Natural killer cell treated with Interleukin-12 subunit alpha and Interleukin-12 subunit beta and Interleukin-15 and Interleukin-18, amount 100 ng/mL, for 72 hours (primary cell): Measurements from ENCODE around the gene C22orf39. TPM values are rescaled to one million over a fixed set of nuclear protein-coding genes. Genes with fewer than 3 reads are reported as not detected.
A peak's percentile ranks its signal among the peaks of the same experiment; 100 is the strongest.

Experiments used
- ATAC-seq, 2 donors: fragments of 150-1000 bp; cut with Tn5 transposase in 1 of 2; sonication (Bioruptor Pico), chemical (Tn5 transposase) in 1 of 2; 2 replicates each; pipeline ENCODE4 v1.10.0; 2021
- DNase-seq: peaks from one replicate; pipeline ENCODE4 v3.0.0; 2022; ENCODE audit warnings: low spot score
- H3K27ac Mint-ChIP-seq, 2 donors: 1 replicate in 1 of 2; 2 replicates in 1 of 2; pipeline ENCODE4 v1.8.0; 2022; ENCODE audit warnings: mixed read lengths in 2 of 2, mild to moderate bottlenecking in 1 of 2, moderate library complexity in 1 of 2
- H3K27me3 Mint-ChIP-seq, 2 donors: 1 replicate in 1 of 2; 2 replicates in 1 of 2; pipeline ENCODE4 v1.8.0; 2022; ENCODE audit warnings: mixed read lengths in 2 of 2
- H3K36me3 Mint-ChIP-seq: one replicate; pipeline ENCODE4 v1.8.0; 2022; ENCODE audit warnings: mixed read lengths
- H3K4me1 Mint-ChIP-seq, 2 donors: 1 replicate in 1 of 2; 2 replicates in 1 of 2; pipeline ENCODE4 v1.8.0; 2022; ENCODE audit warnings: low read depth in 2 of 2, mixed read lengths in 2 of 2, mild to moderate bottlenecking in 1 of 2
- H3K4me3 Mint-ChIP-seq: one replicate; pipeline ENCODE4 v1.8.0; 2022; ENCODE audit warnings: mixed read lengths
- H3K9me3 Mint-ChIP-seq: 2 replicates; pipeline ENCODE4 v1.8.0; 2022; ENCODE audit warnings: mixed read lengths
- total RNA-seq, 2 donors: library from RNA; stranded (reverse); gene quantifications; one replicate each; pipeline ENCODE4 v1.2.3, GENCODE V29; 2022

The C22orf39 gene
- total RNA-seq, 2 donors from 2014 or later: 27.6 to 36.8 TPM

DNA sequence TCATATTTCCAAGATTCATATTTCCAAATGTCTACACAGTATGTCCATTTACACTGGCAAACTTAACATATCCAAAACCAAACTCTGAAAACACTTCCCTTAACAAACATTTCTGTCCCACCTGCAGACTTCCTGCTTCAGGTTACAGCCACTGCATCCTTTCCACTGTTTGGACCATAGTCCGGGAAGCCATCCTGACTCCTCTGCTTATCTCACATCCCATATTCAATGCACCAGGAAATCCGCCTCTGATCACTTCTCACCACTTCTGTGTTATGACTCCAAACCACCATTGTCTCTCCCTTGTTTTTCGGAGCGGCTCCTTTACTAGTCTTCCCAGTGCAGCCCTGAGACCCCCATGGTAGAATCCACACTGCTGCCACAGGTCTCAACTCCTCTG is 46.0 kb downstream of the C22orf39 start:
- Mint-ChIP-seq H3K27me3 (no peaks in the 10 kb centered on the region), H3K27ac (peak overlapping the region in 1 of 2 donors; percentile 61), H3K4me3 (no peak overlapping the region), H3K4me1 (peaks cover 11 to 22% of the 10 kb centered on the region in 2 donors), H3K36me3 (peaks cover 24% of the 10 kb centered on the region), H3K9me3 (no peaks in the 10 kb centered on the region)
- DNase-seq (no peak), ATAC-seq (no peak)

DNA sequence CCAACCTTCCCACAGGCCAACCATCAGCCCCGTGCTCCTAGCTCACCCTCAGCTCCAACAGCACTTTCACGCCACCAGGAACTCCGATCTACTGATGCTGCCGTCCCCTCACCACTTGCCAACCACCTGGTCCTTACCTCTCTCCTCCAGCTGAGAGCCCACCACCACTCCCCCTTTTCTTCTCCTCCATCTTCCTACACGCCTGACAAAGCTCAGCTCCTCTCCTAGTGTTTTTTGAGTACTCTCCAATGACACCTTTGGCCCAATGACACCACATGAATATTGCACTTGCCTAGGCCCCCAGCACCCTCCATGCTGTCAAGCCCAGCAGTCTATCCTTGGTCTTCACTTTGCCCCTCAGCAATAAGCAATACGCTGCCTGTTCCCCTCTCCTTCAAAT is 46.6 kb downstream of the C22orf39 start:
- H3K27ac Mint-ChIP-seq: peak overlapping the region in 1 of 2 donors; percentile 61
- peaks cover 11 to 21% of the 10 kb centered on the region in 2 donors for H3K4me1 Mint-ChIP-seq
- H3K9me3 Mint-ChIP-seq: no peaks in the 10 kb centered on the region
- no peak for ATAC-seq
- no peak overlapping the region for H3K4me3 Mint-ChIP-seq
- DNase-seq: no peak
- no peaks in the 10 kb centered on the region for H3K27me3 Mint-ChIP-seq
- H3K36me3 Mint-ChIP-seq: peaks cover 24% of the 10 kb centered on the region

DNA sequence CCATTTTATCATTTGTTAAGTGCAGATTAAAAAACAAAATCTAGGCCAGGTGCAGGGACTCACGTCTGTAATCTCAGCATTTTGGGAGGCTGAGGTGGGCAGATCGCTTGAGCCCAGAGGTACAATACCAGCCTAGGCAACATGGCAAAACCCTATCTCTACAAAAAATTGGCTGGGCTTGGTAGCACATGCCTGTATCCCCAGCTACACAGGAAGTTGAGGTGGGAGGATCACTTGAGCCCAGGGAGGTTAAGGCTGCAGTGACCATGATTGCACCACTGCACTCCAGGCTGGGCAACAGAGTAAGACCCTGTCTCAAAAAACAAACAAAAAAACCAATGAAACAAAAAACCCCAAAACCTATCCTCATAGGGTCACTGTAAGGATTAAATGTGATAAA is 48.9 kb downstream of the C22orf39 start:
- no peak for ATAC-seq
- Mint-ChIP-seq H3K4me1 (peaks cover 5 to 21% of the 10 kb centered on the region in 2 donors), H3K9me3 (no peaks in the 10 kb centered on the region), H3K27me3 (no peaks in the 10 kb centered on the region), H3K36me3 (peaks cover 17% of the 10 kb centered on the region), H3K4me3 (no peak overlapping the region), H3K27ac (peak overlapping the region in 1 of 2 donors; percentile 25)
- no peak for DNase-seq

DNA sequence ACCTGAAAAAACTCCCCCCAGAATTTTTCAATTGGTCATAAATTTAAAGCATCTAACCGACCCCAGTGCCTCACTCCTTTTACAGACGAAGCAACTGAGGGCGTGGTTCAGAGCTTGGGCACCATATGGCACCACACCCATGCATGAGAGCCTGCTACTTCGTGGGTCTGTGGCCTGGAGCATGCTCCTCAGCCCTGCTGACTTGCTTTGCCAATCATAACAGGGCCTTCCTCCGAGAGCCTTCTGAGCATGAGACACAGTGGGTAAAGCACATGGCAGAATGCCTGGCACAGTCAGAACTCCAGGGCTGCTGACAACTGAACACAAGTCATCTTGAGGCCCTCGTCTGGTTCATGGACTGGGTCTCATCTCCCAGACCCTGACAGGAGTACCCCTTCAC is 49.3 kb downstream of the C22orf39 start:
- Mint-ChIP-seq H3K4me3 (no peak overlapping the region), H3K9me3 (no peaks in the 10 kb centered on the region), H3K27me3 (no peaks in the 10 kb centered on the region), H3K4me1 (peaks cover 5 to 21% of the 10 kb centered on the region in 2 donors), H3K27ac (no peak overlapping the region), H3K36me3 (peaks cover 17% of the 10 kb centered on the region)
- ATAC-seq: no peak
- DNase-seq: no peak

DNA sequence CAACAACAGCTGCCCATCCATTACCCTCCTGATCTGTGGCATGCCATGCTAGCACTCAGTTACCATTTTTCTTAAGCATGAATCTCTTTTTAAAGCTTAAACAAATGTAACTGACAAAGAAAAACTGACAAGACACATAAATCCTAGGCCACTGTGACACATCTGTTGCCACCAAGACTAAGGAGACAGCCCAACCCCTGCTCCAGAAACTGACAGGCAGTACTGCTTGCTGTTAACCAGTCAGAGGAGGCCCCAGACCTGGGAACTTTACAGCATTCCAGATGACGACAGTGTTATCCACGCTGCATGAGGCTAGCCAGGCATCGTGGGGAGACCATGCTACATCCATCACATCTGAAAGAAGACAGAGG is 49.8 kb downstream of the C22orf39 start:
- Mint-ChIP-seq H3K36me3 (peaks cover 17% of the 10 kb centered on the region), H3K4me3 (no peak overlapping the region), H3K27me3 (no peaks in the 10 kb centered on the region), H3K4me1 (peaks cover 5 to 21% of the 10 kb centered on the region in 2 donors), H3K9me3 (no peaks in the 10 kb centered on the region), H3K27ac (no peak overlapping the region)
- ATAC-seq (no peak), DNase-seq (no peak)

DNA sequence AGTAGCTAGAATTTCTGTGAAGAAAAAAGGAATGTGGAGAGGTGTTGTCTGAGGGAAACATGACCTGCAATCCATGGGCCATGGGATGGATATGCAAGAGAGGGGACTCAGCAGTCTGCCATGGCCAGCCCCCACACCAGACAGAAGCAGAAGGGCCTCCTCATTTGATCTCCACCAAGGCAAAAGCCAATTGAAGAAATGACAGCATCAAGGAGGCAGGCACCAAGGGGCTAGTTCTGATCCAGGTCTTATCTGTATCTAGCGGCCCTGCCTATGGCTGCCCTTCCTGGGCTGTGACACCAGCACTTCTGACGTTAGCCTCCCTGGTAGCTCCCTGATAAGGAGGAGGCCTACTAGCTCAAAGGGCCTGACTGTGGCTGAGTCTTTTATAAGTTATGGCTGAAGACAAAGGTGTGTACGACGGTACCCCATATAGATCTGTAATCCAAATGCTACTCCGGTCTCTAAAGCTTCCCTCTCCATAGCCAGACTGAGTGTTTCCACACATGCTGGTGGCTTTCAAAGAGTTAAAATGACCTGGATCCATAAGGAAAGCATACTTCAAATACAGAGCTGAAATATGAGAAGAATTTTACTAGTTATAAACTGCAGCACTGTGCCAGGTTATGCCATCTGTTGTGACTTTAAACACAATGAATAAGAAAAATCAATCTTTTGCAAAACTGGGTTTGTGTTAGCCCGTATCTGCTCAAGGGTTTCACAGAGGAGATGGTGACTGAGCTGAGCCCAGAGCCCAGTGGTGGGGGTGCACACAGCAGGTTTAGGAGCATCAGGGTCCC is 50.4 kb downstream of the C22orf39 start:
- Mint-ChIP-seq H3K4me3 (no peak overlapping the region), H3K27ac (no peak overlapping the region), H3K27me3 (no peaks in the 10 kb centered on the region), H3K36me3 (peaks cover 15% of the 10 kb centered on the region), H3K4me1 (peaks cover 5 to 21% of the 10 kb centered on the region in 2 donors), H3K9me3 (no peaks in the 10 kb centered on the region)
- DNase-seq: no peak
- no peak for ATAC-seq

DNA sequence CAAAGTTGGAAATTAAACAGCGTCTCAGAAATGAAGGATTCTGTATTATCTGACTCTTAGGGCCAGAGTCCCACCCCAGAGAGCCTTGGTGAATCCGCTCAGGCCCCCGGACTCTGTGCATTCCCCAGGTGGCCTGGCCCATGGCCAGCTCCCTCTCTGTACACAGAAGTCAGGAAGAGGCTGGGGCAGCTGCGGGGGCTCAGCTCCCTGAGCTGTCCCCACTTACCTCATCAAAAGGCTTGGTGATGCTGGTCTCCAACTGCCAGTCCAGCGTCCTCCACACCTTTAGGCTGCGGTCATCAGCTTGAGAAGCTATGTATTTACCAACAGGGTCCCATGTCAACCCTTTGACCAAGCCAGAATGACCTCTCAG is 51.0 kb downstream of the C22orf39 start:
- no peak for ATAC-seq
- H3K4me1 Mint-ChIP-seq: peaks cover 5 to 21% of the 10 kb centered on the region in 2 donors
- no peak overlapping the region for H3K4me3 Mint-ChIP-seq
- H3K27ac Mint-ChIP-seq: no peak overlapping the region
- H3K9me3 Mint-ChIP-seq: no peaks in the 10 kb centered on the region
- peaks cover 10% of the 10 kb centered on the region for H3K36me3 Mint-ChIP-seq
- H3K27me3 Mint-ChIP-seq: no peaks in the 10 kb centered on the region
- DNase-seq: no peak

DNA sequence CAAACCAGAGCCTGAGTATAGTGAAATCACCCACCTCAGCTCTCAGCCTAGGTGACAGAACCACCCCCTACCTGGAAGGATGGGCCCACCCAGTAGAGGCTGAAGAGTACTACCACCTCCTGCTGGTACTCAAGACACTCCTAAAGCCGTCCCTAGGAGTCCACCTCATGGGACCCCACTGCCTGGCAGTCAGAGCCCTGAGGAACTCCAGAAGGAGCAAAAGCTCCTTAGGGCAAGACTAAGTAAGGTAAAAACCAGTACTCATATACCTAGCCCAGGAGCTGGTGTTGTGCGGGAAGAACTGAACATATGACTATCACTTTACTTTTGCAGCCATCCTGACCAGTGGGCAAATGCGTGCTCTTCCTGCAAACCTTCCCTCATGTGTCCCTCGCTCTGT is 52.2 kb downstream of the C22orf39 start:
- Mint-ChIP-seq H3K36me3 (peaks cover 9% of the 10 kb centered on the region), H3K4me3 (no peak overlapping the region), H3K4me1 (peaks cover 0 to 9% of the 10 kb centered on the region in 2 donors), H3K27me3 (no peaks in the 10 kb centered on the region), H3K9me3 (no peaks in the 10 kb centered on the region), H3K27ac (no peak overlapping the region)
- DNase-seq (no peak), ATAC-seq (no peak)

DNA sequence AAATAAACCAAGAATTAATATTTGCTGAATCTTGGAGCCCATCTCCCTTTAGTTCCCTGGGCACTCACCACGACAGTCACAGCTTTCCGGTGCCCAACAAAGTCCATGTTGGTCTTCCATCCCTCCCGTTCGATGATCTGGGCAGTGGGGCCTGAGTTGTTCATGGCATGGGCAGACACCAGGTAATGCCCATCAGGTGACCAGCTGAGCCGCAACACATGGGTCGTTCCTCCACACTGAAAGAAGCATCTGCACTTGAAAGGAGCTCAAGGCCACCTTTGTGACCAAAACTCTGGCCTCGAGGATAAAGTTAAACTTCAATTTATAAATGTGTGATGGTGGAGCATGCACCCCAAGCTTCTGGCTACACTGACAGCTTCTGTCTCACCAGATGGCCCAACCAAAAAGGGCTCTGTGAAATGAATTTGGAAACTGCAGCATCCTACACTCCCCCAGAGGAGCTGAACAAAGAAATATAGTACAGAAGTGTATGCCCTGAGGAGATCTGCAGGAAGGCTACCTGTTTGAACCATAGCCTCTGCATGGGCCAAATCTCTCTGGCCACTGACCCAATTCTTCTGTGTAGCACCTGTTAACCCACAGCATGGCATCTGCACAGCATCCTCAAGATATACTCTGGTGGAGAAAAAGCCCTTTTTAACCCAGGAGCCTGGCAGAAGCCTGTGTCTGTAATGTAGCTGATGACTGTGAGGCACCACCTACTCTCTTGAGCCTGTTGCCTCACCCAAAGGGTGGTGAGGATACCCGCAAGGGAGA is 53.0 kb downstream of the C22orf39 start:
- Mint-ChIP-seq H3K9me3 (no peaks in the 10 kb centered on the region), H3K4me1 (peaks cover 0 to 9% of the 10 kb centered on the region in 2 donors), H3K36me3 (peaks cover 9% of the 10 kb centered on the region), H3K27me3 (no peaks in the 10 kb centered on the region), H3K27ac (no peak overlapping the region), H3K4me3 (no peak overlapping the region)
- no peak for DNase-seq
- ATAC-seq: no peak

DNA sequence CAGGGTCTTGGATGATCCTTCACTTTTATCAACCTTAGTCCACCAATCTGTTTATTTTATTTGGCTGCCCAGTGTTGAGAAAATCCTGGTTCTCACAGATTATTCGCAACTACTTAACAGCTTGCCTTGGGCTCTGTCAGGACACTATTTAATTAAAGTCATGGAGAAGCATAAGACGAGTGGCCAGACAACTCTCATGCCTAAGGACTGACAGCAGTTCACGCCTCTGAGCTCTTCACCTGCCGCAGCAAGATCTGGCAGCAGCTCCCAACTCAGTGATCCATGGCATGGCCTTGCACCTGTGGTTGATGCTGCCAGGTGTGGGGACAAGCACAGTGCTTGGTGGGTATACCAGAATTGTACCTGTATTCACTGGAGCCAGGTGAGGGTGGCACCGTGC is 53.8 kb downstream of the C22orf39 start:
- H3K4me3 Mint-ChIP-seq: no peak overlapping the region
- H3K27me3 Mint-ChIP-seq: no peaks in the 10 kb centered on the region
- no peak for DNase-seq
- H3K36me3 Mint-ChIP-seq: peaks cover 9% of the 10 kb centered on the region
- H3K27ac Mint-ChIP-seq: no peak overlapping the region
- H3K4me1 Mint-ChIP-seq: peaks cover 0 to 6% of the 10 kb centered on the region in 2 donors
- H3K9me3 Mint-ChIP-seq: no peaks in the 10 kb centered on the region
- no peak for ATAC-seq

Other genes starting within 250 kb of the C22orf39 start
- 1 to 10 TPM in 1 of 2 donors, under 1 TPM in 1; 0.50 to 1.5 TPM for gene CLTCL1, start 156.0 kb downstream of the C22orf39 start, total RNA-seq
- 10 to 100 TPM; 40.5 to 62.7 TPM for gene HIRA, start 16.0 kb downstream of the C22orf39 start, total RNA-seq
- gene MRPL40, start 15.2 kb downstream of the C22orf39 start, total RNA-seq: 10 to 100 TPM; 14.3 to 21.3 TPM
- gene UFD1, start 31.5 kb upstream of the C22orf39 start, total RNA-seq: 100 to 1,000 TPM; 104 to 109 TPM
- 100 to 1,000 TPM in 1 of 2 donors, 10 to 100 TPM in 1; 57.8 to 137 TPM for gene CDC45, start 32.2 kb upstream of the C22orf39 start, total RNA-seq
- gene CLDN5, start 76.7 kb upstream of the C22orf39 start, total RNA-seq: not detected